CD4-positive, alpha-beta T cell treated with Interleukin-21 for 1 hour (primary cell): ENCODE measurements around the gene SEC23B.

Source experiments
- DNase-seq: peaks from one replicate; pipeline ENCODE4 v3.0.0-alpha.2; 2020

The SEC23B gene

DNA sequence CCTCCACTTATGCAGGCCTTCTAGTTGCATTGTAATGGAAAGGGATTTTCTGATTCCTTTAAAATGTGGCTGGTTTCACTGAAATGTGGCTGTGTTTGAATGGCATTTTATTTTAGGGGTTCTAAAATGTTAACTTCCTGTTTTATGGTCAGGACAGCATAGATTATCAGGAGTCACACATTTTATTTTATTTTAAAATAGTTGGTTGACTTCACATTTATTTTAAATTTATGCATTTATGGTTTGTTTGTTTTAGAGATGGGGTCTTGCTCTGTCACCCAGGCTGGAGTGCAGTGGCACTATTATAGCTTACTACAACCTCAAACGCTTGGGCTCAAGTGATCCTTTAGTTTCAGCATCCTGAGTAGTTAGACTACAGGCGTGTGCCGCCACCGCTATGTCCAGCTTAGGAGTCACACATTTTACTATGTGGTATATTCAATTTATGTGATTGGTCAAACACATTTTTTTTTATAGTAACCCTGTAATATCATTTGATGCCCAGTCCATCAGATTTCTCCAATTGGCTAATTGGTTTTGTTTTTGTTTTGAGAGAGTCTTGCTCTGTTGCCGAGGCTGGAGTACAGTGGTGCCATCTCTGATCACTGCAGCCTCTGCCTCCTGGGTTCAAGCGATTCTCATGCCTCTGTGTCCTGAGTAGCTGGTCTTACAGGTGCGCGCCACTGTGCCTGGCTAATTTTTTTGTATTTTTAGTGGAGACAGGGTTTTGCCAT is 82.4 kb downstream of the SEC23B start:
- no peak for DNase-seq

DNA sequence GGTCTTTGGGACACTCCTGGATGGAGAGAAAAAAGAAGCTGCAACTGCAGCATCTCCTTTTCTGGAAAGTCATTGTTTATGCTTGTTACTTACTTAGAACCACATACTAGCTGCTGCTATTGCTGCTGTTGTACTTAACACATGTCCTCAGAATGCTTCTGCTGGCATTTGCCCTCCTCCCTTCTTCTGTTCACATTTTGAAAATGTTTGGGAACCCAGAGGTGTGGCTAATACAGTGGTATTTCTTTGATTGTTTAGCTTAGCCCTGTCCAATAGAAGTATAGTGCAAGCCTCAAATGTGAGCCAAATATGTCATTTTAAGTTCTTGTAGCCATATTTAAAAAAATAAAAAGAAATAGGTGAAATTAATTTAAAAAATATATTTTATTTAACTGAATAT is 88.5 kb downstream of the SEC23B start:
- no peak for DNase-seq

DNA sequence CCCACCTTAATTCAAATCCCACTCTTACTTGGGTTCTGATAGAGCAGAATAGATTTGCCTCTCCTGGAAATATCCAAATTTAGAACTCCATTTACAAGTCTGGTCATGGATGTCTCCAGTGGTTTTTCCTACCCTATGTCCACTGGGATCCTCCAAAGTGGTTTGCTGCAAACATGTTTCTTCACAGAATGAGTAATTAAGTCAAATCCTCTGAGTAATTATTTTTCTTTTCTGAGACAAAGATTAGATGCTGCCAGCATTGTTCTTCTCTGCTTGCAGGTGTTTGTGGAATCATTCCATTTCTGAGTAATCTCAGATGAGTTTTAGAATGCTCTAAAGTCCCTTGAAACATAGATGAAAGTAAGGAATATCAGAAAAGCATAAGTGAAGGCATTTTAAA is 102.0 kb downstream of the SEC23B start:
- no peak for DNase-seq
